Adrenal gland (tissue), 12 donors: ENCODE results near the gene FUT8. TPM values are rescaled to one million over a fixed set of nuclear protein-coding genes. Genes with fewer than 3 reads are reported as not detected.

Source experiments
- DNase-seq, 7 donors: peaks; one replicate each; pipeline ENCODE4 v3.0.0-alpha.2; 2019 to 2020
- H3K27ac ChIP-seq, 5 donors: fragments of 200-600 bp; sonication (generic) in 4 of 5; 1 replicate in 3 of 5; 2 replicates in 2 of 5; pipeline versions ENCODE4 v1.5.1 to v1.8.0; 2016 to 2020; ENCODE audit warnings: mild to moderate bottlenecking in 1 of 5
- H3K27me3 ChIP-seq: fragments of 200-600 bp; 2 replicates; pipeline ENCODE4 v1.8.0; 2021
- H3K36me3 ChIP-seq, 2 donors: fragments of 200-600 bp; replicated peaks in 1 of 2; 1 replicate in 1 of 2; 2 replicates in 1 of 2; pipeline versions ENCODE4 v1.5.1 to v1.8.0; 2018 to 2022
- H3K4me1 ChIP-seq, 2 donors: fragments of 200-600 bp; replicated peaks in 1 of 2; 1 replicate in 1 of 2; 2 replicates in 1 of 2; pipeline versions ENCODE4 v1.5.1 to v1.8.0; 2018 to 2021
- H3K4me3 ChIP-seq, 4 donors: fragments of 200-600 bp; sonication (generic) in 3 of 4; one replicate each; pipeline ENCODE4 v1.5.1; 2016 to 2018
- H3K9me3 ChIP-seq, 3 donors: fragments of 200-600 bp; sonication (generic) in 1 of 3; replicated peaks in 1 of 3; 1 replicate in 2 of 3; 2 replicates in 1 of 3; pipeline versions ENCODE4 v1.5.1 to v1.8.0; 2016 to 2021
- CTCF ChIP-seq, 6 experiments: fragments of 450-650 bp in 4 of 6; fragments of 200-600 bp in 2 of 6; sonication (generic) in 1 of 6; IDR thresholded peaks; 1 replicate in 5 of 6; 2 replicates in 1 of 6; pipeline versions ENCODE4 v1.5.1 to v1.8.0; 2016 to 2021; ENCODE audit warnings: antibody characterized with exemption in 6 of 6, mild to moderate bottlenecking in 2 of 6, moderate library complexity in 1 of 6
- POLR2A ChIP-seq, 2 donors: fragments of 450-650 bp; IDR thresholded peaks; one replicate each; pipeline ENCODE4 v1.6.1; 2017; ENCODE audit warnings: antibody characterized with exemption in 2 of 2, mild to moderate bottlenecking in 2 of 2, moderate library complexity in 1 of 2
- WGBS, 4 donors: extraction: QIAGEN DNeasy Blood & Tissue Kit in 2 of 4; methylation state at CpG; one replicate each; pipeline versions ENCODE4 v1.1.5 to v1.1.7; 2013 to 2017; 5-methylcytosine and 5-hydroxymethylcytosine counted together
- intact Hi-C, 2 donors: fragments of 100-400 bp; cut with DNase I; formaldehyde crosslinking; loops; one replicate each; pipeline versions ENCODE4 v1.14.1 to v1.15.0; 2022 to 2023
- polyA plus RNA-seq, 3 donors: library from polyadenylated mRNA; stranded (reverse); fragments of 200-250 nt in 2 of 3; fragments of 350-450 nt in 1 of 3; fragmentation: Illumina TruSeq in 1 of 3; extraction: RNeasy Lipid Tissue Mini Kit (QIAGEN cat#74804) in 1 of 3; gene quantifications; one replicate each; pipeline ENCODE4 v1.2.3, GENCODE V29; 2013 to 2014
- total RNA-seq, 9 donors: library from RNA; depleted of rRNA in 4 of 9; stranded (reverse); fragments of >200 nt in 4 of 9; fragments of 120-200 nt in 1 of 9; fragmentation: NEBNext Ultra II Directional in 1 of 9; extraction: Animal tissue kit (Norgen Biotek cat#: 25700) in 1 of 9; gene quantifications; one replicate each; pipeline versions ENCODE4 v1.1.0 to v1.2.4, GENCODE V29; 2013 to 2023
- donor health status: healthy with polysubstance abuse.
- donor health status: Bipolar disorder and iron deficiency.
- donor health status: DM: yes; HTN: yes; CAD: no.
- donor health status: DM: no; HTN: no; CAD: no.
- donor health status: DM: no; HTN: no; CAD: no.
- donor health status: DM: yes; HTN: yes; CAD: no.

FUT8 gene
- total and polyA plus RNA-seq, 12 donors: 7.8 to 32.1 (median 21.1) TPM

DNA sequence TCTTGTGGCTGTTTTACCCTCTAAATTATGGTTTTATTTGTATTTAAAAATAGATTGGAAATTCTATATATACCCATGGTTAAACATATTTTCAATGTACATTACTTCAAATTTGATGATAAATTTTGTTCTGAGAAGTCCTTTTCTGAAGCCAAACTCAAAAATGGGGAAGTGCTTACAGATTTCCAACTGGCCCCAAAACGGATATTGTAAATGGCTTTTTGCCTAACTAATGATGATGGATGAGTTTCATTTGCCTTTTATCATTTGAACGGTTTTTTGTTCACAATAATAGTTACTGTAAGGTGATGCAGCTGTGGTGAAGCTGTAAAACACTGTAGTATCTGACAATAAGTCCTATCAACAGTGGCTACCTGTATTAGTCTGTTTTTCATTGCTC, 136.9 kb downstream of the FUT8 start:
- H3K36me3 ChIP-seq: no peaks in the 10 kb centered on the region
- DNase-seq: no peak
- intact Hi-C loops: no loop called here
- no peak overlapping the region for H3K27ac ChIP-seq
- H3K27me3 ChIP-seq: no peaks in the 10 kb centered on the region
- no peaks in the 10 kb centered on the region for H3K9me3 ChIP-seq
- no peaks in the 10 kb centered on the region for H3K4me1 ChIP-seq
- TF ChIP-seq CTCF (IDR thresholded peaks at IDR 0.05) (no peak), POLR2A (IDR thresholded peaks at IDR 0.05) (no peak)
- H3K4me3 ChIP-seq: no peak overlapping the region
- WGBS, 4 donors: 52 to 78% (median 71%) methylated on average over 2 of the region's 2 CpGs

DNA sequence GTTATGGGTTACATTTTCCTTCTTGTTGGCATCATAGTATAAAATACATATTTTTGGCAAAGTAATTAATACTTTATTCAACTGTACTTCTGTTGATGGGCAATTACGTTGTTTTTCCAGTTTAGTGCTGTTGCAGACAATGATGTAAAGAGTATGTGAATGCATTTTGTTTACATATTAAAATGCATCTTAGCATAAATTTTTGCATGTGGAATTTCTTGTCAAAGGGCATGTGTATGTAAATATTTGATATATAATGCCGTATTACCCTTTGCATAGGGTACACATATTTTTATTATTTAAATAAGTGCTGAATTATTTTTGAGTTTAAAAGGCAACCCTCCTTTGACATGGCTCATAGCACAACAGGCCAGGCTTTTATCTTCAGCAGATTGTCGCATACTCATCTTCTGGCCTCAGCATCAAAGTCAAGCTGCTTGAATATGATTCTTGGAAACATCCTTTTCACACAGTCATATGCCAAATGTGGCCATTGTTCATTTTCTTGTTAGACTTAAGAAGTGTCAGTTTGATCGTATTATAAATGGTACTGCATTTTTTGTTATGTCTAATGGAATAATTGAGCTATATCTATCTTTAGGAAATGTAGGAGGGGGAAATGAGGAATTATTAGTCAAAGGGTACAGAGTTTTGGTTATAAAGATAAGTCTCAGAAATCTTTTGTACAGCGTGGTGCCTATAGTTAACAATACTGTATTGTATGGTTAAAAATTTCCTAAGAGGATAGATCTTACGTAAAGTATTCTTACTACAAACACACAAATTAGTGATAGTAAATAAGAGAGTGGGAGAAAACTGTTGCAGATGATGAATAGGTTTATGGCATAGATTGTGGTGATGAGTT, 138.5 kb downstream of the FUT8 start:
- H3K9me3 ChIP-seq: no peaks in the 10 kb centered on the region
- H3K27ac ChIP-seq: no peak overlapping the region
- intact Hi-C loops: no loop called here
- no peaks in the 10 kb centered on the region for H3K4me1 ChIP-seq
- H3K4me3 ChIP-seq: no peak overlapping the region
- no peak for DNase-seq
- WGBS, 4 donors: 93 to 95% (median 95%) methylated on average over 6 of the region's 6 CpGs
- TF ChIP-seq POLR2A (IDR thresholded peaks at IDR 0.05) (no peak), CTCF (IDR thresholded peaks at IDR 0.05) (no peak)
- H3K36me3 ChIP-seq: no peaks in the 10 kb centered on the region
- H3K27me3 ChIP-seq: no peaks in the 10 kb centered on the region

DNA sequence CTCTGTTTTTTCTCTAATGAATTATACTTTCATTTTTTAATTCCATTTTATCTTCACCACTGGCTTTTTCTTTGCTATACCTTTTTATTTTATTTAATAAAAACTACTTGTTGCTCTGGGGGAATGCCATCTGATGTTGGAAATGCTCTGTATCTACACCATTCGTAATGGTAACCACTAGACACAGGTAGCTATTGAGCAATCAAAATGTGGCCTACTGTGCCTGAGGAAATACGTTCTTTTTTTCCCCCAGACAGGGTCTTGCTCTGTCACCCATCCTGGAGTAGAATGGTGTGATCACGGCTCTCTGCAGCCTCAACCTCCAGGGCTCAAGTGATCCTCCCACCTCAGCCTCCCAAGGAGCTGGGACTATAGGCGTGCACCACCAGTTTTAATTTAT, 140.2 kb downstream of the FUT8 start:
- no peak overlapping the region for H3K27ac ChIP-seq
- TF ChIP-seq POLR2A (IDR thresholded peaks at IDR 0.05) (no peak), CTCF (IDR thresholded peaks at IDR 0.05) (no peak)
- intact Hi-C loops: no loop called here
- no peaks in the 10 kb centered on the region for H3K9me3 ChIP-seq
- no peaks in the 10 kb centered on the region for H3K27me3 ChIP-seq
- no peaks in the 10 kb centered on the region for H3K4me1 ChIP-seq
- DNase-seq: no peak
- 90 to 96% (median 92%) methylated on average over 4 of the region's 4 CpGs for WGBS, 4 donors
- H3K4me3 ChIP-seq: no peak overlapping the region
- H3K36me3 ChIP-seq: no peaks in the 10 kb centered on the region

- H3K27ac ChIP-seq: no peak overlapping the region
- no peak overlapping the region for H3K4me3 ChIP-seq
- no peaks in the 10 kb centered on the region for H3K4me1 ChIP-seq
- H3K36me3 ChIP-seq: no peaks in the 10 kb centered on the region
- TF ChIP-seq CTCF (IDR thresholded peaks at IDR 0.05) (no peak), POLR2A (IDR thresholded peaks at IDR 0.05) (no peak)
- no peak for DNase-seq
- H3K27me3 ChIP-seq: no peaks in the 10 kb centered on the region
- no peaks in the 10 kb centered on the region for H3K9me3 ChIP-seq
- intact Hi-C loops: no loop called here
Observed at GRCh38 chr14:65554837-65555236, 142.3 kb downstream of the FUT8 start.
